Caco-2 (cell line): Measurements from ENCODE around the gene CTNNB1. TPM values are rescaled to one million over a fixed set of nuclear protein-coding genes. Genes with fewer than 3 reads are reported as not detected.

ENCODE experiments used
- BruUV-seq: library from RNA; stranded (reverse); fragments of 400-500 nt; replicated peaks from 2 replicates; lab custom pipeline; 2021; lab: Mats Ljungman, UMichigan
- CTCF ChIA-PET: fragments of 300-600 bp; sonication (Branson Sonifier 250); formaldehyde crosslinking; loops from one replicate; lab custom pipeline; 2022; ENCODE audit warnings: antibody characterized with exemption; lab: Charles Lee
- POLR2A ChIA-PET: fragments of 300-600 bp; sonication (Branson Sonifier 250); formaldehyde crosslinking; loops from one replicate; lab custom pipeline; 2022; ENCODE audit warnings: antibody characterized with exemption; lab: Charles Lee
- DNase-seq, 2 experiments: peaks; one replicate each; pipeline versions ENCODE4 v3.0.0 to v3.0.0-alpha.2; 2020 to 2022
- H3K27me3 ChIP-seq: replicated peaks from 2 replicates; pipeline ENCODE4 v1.6.0; 2011; ENCODE audit warnings: low read length; ENCODE audit not compliant: control insufficient read depth, insufficient read depth
- H3K36me3 ChIP-seq: 2 replicates; pipeline ENCODE4 v1.5.1; 2011; ENCODE audit warnings: low read length; ENCODE audit not compliant: control insufficient read depth, insufficient read depth
- H3K4me1 ChIP-seq: fragments of 250-450 bp; sonication (Bioruptor Pico); 2 replicates; pipeline ENCODE4 v1.5.1; 2020; ENCODE audit warnings: mild to moderate bottlenecking
- H3K4me3 ChIP-seq: 2 replicates; pipeline ENCODE4 v1.5.1; 2011; ENCODE audit warnings: low read depth, mild to moderate bottlenecking, control low read depth, low read length
- H3K9me3 ChIP-seq: fragments of 250-450 bp; sonication (Bioruptor Pico); 2 replicates; pipeline ENCODE4 v1.5.1; 2020; ENCODE audit warnings: mild to moderate bottlenecking, moderate library complexity
- H3K27ac Mint-ChIP-seq: one replicate; pipeline ENCODE4 v1.8.0; 2022; ENCODE audit warnings: mixed read lengths; ENCODE audit not compliant: unreplicated experiment
- H3K27me3 Mint-ChIP-seq: one replicate; pipeline ENCODE4 v1.8.0; 2022; ENCODE audit warnings: mixed read lengths; ENCODE audit not compliant: insufficient read depth, unreplicated experiment
- H3K36me3 Mint-ChIP-seq: one replicate; pipeline ENCODE4 v1.8.0; 2022; ENCODE audit warnings: mild to moderate bottlenecking, mixed read lengths; ENCODE audit not compliant: insufficient read depth, unreplicated experiment
- H3K4me1 Mint-ChIP-seq: one replicate; pipeline ENCODE4 v1.8.0; 2022; ENCODE audit warnings: low read depth, mixed read lengths; ENCODE audit not compliant: unreplicated experiment
- H3K4me3 Mint-ChIP-seq: one replicate; pipeline ENCODE4 v1.8.0; 2022; ENCODE audit warnings: mild to moderate bottlenecking, moderate library complexity, mixed read lengths; ENCODE audit not compliant: unreplicated experiment
- H3K9me3 Mint-ChIP-seq: one replicate; pipeline ENCODE4 v1.8.0; 2022; ENCODE audit warnings: mixed read lengths; ENCODE audit not compliant: unreplicated experiment
- intact Hi-C: fragments of 100-400 bp; cut with micrococcal nuclease; formaldehyde crosslinking; loops from one replicate; pipeline ENCODE4 v1.10.0; 2022; ENCODE audit not compliant: unreplicated experiment
- total RNA-seq: library from RNA; stranded (reverse); gene quantifications from 2 replicates; pipeline ENCODE4 v1.2.3, GENCODE V29; 2022
- TF ChIP-seq, protein P1 (sequence below), 2 experiments: fragments of 200-600 bp in 1 of 2; IDR thresholded peaks; 1 replicate in 1 of 2; 2 replicates in 1 of 2; pipeline versions ENCODE4 v1.5.1 to v1.8.0; 2011 to 2022; ENCODE audit warnings: antibody characterized with exemption in 1 of 2, control low read depth in 1 of 2, inconsistent platforms in 1 of 2, low read depth in 1 of 2, low read length in 1 of 2, mild to moderate bottlenecking in 1 of 2, moderate library complexity in 1 of 2; ENCODE audit not compliant: insufficient read depth in 1 of 2, severe bottlenecking in 1 of 2, unreplicated experiment in 1 of 2

The CTNNB1 gene
- total RNA-seq, 1 experiment from 2014 or later = 206 TPM

DNA sequence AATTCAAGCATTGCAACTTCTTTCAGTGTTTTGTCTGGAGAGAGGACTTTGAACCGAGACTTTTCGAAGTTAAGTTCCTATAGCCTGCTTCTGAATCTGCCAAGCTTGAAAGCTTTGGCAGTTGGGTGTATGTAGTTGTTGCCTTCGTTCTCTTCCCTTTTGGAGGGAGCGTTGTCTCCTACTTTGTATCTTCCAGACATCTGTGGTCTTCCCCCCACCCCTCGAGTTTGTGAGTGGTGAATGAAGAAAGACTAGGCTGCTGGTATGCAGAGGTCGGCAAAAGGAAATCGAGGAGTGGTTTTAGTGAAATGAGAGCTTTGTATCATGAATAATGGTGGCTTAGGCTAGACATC is 1.3 kb downstream of the CTNNB1 start:
- ChIA-PET POLR2A (no interaction called here), CTCF (no interaction called here)
- H3K4me1 Mint-ChIP-seq = peaks cover 19% of the 10 kb centered on the region
- H3K4me3 Mint-ChIP-seq = peak overlapping the region; percentile 80
- no TSS peak for BruUV-seq
- H3K36me3 ChIP-seq = no peaks in the 10 kb centered on the region; the same call in 1 of the 2 replicates
- H3K9me3 ChIP-seq = no peaks in the 10 kb centered on the region
- peak overlapping the region; percentile 97 for H3K4me3 ChIP-seq
- DNase-seq = peak in 1 of 2 experiments; percentile 31
- intact Hi-C loops = loop anchor here (5.0 to 10.0 kb wide), 4 partner anchors 117 to 876 kb away; no protein-coding TSS in a partner anchor
- TF ChIP-seq, protein P1, sequence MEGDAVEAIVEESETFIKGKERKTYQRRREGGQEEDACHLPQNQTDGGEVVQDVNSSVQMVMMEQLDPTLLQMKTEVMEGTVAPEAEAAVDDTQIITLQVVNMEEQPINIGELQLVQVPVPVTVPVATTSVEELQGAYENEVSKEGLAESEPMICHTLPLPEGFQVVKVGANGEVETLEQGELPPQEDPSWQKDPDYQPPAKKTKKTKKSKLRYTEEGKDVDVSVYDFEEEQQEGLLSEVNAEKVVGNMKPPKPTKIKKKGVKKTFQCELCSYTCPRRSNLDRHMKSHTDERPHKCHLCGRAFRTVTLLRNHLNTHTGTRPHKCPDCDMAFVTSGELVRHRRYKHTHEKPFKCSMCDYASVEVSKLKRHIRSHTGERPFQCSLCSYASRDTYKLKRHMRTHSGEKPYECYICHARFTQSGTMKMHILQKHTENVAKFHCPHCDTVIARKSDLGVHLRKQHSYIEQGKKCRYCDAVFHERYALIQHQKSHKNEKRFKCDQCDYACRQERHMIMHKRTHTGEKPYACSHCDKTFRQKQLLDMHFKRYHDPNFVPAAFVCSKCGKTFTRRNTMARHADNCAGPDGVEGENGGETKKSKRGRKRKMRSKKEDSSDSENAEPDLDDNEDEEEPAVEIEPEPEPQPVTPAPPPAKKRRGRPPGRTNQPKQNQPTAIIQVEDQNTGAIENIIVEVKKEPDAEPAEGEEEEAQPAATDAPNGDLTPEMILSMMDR (IDR thresholded peaks at IDR 0.05; ENCODE audit: insufficient read depth in 1 of 2, low read depth in 1 of 2, low read length in 1 of 2, severe bottlenecking in 1 of 2, unreplicated experiment in 1 of 2) = no peak
- H3K9me3 Mint-ChIP-seq = no peaks in the 10 kb centered on the region
- no peaks in the 10 kb centered on the region for H3K27me3 Mint-ChIP-seq
- peaks cover 37% of the 10 kb centered on the region for H3K4me1 ChIP-seq
- H3K36me3 Mint-ChIP-seq = peaks cover 18% of the 10 kb centered on the region
- peak overlapping the region; percentile 69 for H3K27ac Mint-ChIP-seq
- no peaks in the 10 kb centered on the region for H3K27me3 ChIP-seq

DNA sequence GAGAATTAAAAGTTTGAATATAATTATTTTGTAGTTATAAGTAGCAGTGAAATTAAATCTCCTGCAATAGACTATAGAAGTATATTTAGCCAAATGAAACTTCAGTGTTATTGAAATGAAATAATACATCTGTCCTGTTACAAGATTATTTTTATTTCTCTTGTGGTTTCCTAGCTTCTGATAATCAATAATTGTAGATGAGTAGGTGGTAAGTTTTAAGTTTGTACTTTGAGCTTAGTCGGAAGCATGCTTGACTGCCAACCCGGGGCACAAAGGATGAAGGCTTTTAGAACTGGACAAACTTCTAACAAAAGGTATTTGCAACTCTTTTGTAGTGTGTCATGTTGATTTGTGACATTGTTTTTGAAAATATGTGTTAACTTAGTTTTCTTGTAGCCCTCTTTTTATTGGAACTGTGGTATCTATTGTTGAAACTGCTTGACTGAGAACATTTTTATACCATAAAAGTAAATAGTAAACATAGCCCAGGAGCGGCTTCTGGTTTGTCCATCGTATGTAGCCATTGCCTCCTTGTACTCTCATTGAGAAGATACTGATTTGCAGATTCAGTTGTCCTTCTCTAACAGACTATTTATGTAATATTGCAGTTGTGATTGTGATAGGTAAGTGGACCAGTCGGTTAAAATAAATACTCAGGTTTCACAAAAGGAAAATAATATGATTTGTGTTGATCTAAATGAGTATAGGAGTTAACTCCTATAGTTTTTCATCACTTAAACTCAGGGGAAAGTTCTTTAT is 2.9 kb downstream of the CTNNB1 start:
- peak overlapping the region; percentile 97 for H3K4me3 ChIP-seq
- H3K36me3 Mint-ChIP-seq = peaks cover 18% of the 10 kb centered on the region
- intact Hi-C loops = loop anchor here (5.0 to 10.0 kb wide), 4 partner anchors 115 to 877 kb away; no protein-coding TSS in a partner anchor
- H3K27me3 Mint-ChIP-seq = no peaks in the 10 kb centered on the region
- DNase-seq = no peak
- peak overlapping the region; percentile 80 for H3K4me3 Mint-ChIP-seq
- POLR2A ChIA-PET = interaction anchor here (0.6 to 0.7 kb wide), 2 partner anchors 11 to 1602 kb away, joined by 3 to 4 read pairs; no protein-coding TSS in a partner anchor
- H3K4me1 Mint-ChIP-seq = peaks cover 19% of the 10 kb centered on the region
- BruUV-seq = no TSS peak
- TF ChIP-seq, protein P1 (IDR thresholded peaks at IDR 0.05; ENCODE audit: insufficient read depth in 1 of 2, low read depth in 1 of 2, low read length in 1 of 2, severe bottlenecking in 1 of 2, unreplicated experiment in 1 of 2) = no peak
- no peaks in the 10 kb centered on the region for H3K9me3 Mint-ChIP-seq
- H3K27ac Mint-ChIP-seq = no peak overlapping the region
- CTCF ChIA-PET = interaction anchor here (0.6 to 0.7 kb wide), 2 partner anchors 34 to 43 kb away, joined by 4 to 5 read pairs; no protein-coding TSS in a partner anchor
- H3K9me3 ChIP-seq = no peaks in the 10 kb centered on the region
- no peaks in the 10 kb centered on the region for H3K27me3 ChIP-seq
- H3K4me1 ChIP-seq = peaks cover 41% of the 10 kb centered on the region
- H3K36me3 ChIP-seq = no peaks in the 10 kb centered on the region; the same call in 1 of the 2 replicates

DNA sequence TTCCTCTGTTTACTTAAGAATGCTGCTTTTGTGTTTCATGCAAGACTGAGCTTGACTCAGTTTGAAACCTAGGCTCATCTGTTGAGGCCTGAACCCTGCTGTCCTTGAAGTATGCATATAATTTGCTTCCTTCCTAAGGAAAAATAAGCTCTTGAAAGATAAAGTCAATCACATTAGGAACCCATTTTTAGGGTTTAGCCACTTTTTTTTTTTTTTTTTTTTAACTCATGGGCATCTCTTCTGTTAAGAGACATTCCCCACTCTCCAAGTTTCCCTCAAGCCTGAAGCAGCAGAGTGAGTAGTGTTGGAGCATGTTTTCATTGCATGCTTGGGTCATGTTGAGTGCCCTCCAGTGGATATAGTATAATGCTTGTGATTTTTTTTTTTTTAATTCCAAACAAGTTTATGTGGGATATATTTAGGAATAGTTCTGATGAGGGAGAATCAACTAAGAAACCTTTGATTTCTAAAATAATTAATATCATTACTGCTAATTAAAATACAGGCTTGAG is 3.6 kb downstream of the CTNNB1 start:
- POLR2A ChIA-PET = interaction anchor here (0.6 to 0.7 kb wide), 2 partner anchors 10 to 1602 kb away, joined by 3 to 4 read pairs; no protein-coding TSS in a partner anchor
- TF ChIP-seq, protein P1 (IDR thresholded peaks at IDR 0.05; ENCODE audit: insufficient read depth in 1 of 2, low read depth in 1 of 2, low read length in 1 of 2, severe bottlenecking in 1 of 2, unreplicated experiment in 1 of 2) = peak; percentile 15 to 25
- Histone ChIP-seq H3K27me3 (no peaks in the 10 kb centered on the region), H3K4me3 (no peak overlapping the region), H3K4me1 (peaks cover 42% of the 10 kb centered on the region), H3K36me3 (no peaks in the 10 kb centered on the region; the same call in 1 of the 2 replicates), H3K9me3 (no peaks in the 10 kb centered on the region)
- peak in 1 of 2 experiments; percentile 35 for DNase-seq
- CTCF ChIA-PET = interaction anchor here (0.6 to 0.7 kb wide), 2 partner anchors 35 to 42 kb away, joined by 4 to 5 read pairs; no protein-coding TSS in a partner anchor
- Mint-ChIP-seq H3K4me1 (peaks cover 19% of the 10 kb centered on the region), H3K4me3 (peak overlapping the region; percentile 80), H3K36me3 (peaks cover 18% of the 10 kb centered on the region), H3K9me3 (no peaks in the 10 kb centered on the region), H3K27ac (no peak overlapping the region), H3K27me3 (no peaks in the 10 kb centered on the region)
- no TSS peak for BruUV-seq
- intact Hi-C loops = loop anchor here (5.0 to 10.0 kb wide), 4 partner anchors 114 to 878 kb away; no protein-coding TSS in a partner anchor
